HCT116 (cell line): Measurements from ENCODE around the gene ENSA. TPM values are rescaled to one million over a fixed set of nuclear protein-coding genes. Genes with fewer than 3 reads are reported as not detected.

Experiments
- ATAC-seq: fragments of 200-7000 bp; cut with Tn5 transposase; 2 replicates; pipeline ENCODE4 v1.9.1; 2020; ENCODE audit warnings: mild to moderate bottlenecking, moderate library complexity
- BruUV-seq: library from RNA; stranded (reverse); fragments of 400-500 nt; replicated peaks from 2 replicates; lab custom pipeline; 2021; lab: Mats Ljungman, UMichigan
- CTCF ChIA-PET: fragments of 300-600 bp; sonication (Branson Sonifier 250); formaldehyde crosslinking; loops from one replicate; lab custom pipeline; 2021; ENCODE audit warnings: antibody characterized with exemption; lab: Charles Lee
- POLR2A ChIA-PET: fragments of 300-600, 350-600 bp; sonication (Branson Sonifier 250); formaldehyde crosslinking; loops from one replicate; lab custom pipeline; 2021; ENCODE audit warnings: antibody characterized with exemption; lab: Charles Lee
- RAD21 ChIA-PET, 2 experiments: fragments of 300-600 bp; sonication (Branson Sonifier 250); formaldehyde crosslinking; loops; one replicate each; lab custom pipeline; 2023; ENCODE audit warnings: low total read pairs in 2 of 2; ENCODE audit not compliant: uncharacterized antibody in 2 of 2, unreplicated experiment in 2 of 2, low non-redundant PET in 1 of 2; lab: Charles Lee
- DNase-seq: peaks from one replicate; pipeline ENCODE4 v3.0.0-alpha.2; 2010; ENCODE audit warnings: low read depth, low spot score
- H2AFZ ChIP-seq: fragments of 200-600 bp; shearing (Covaris generic), sonication (generic); 2 replicates; pipeline ENCODE4 v1.6.1; 2017; ENCODE audit warnings: low read depth, mixed run types, mixed read lengths, antibody characterized with exemption, low read length; ENCODE audit not compliant: poor library complexity, severe bottlenecking
- H3K27ac ChIP-seq: 2 replicates; pipeline ENCODE4 v1.5.1; 2012; ENCODE audit warnings: low read depth, low read length
- H3K27me3 ChIP-seq: fragments of 200-600 bp; sonication (generic); 2 replicates; pipeline ENCODE4 v1.6.1; 2016; ENCODE audit warnings: mixed run types, low read length, mixed read lengths; ENCODE audit not compliant: insufficient read depth
- H3K36me3 ChIP-seq, 2 experiments: fragments of 200-500 bp in 1 of 2; fragments of 200-600 bp in 1 of 2; sonication (Bioruptor generic) in 1 of 2; sonication (generic) in 1 of 2; 2 replicates each; pipeline versions ENCODE4 v1.5.1 to v1.6.1; 2014 to 2016; ENCODE audit warnings: low read length in 2 of 2, inconsistent platforms in 1 of 2, mixed read lengths in 1 of 2, mixed run types in 1 of 2; ENCODE audit not compliant: insufficient read depth in 2 of 2, control insufficient read depth in 1 of 2
- H3K4me1 ChIP-seq, 2 experiments: fragments of 200-600 bp in 1 of 2; sonication (generic) in 1 of 2; 2 replicates each; pipeline versions ENCODE4 v1.5.1 to v1.6.1; 2012 to 2017; ENCODE audit warnings: low read length in 2 of 2, inconsistent platforms in 1 of 2, mild to moderate bottlenecking in 1 of 2, mixed read lengths in 1 of 2, mixed run types in 1 of 2, moderate library complexity in 1 of 2; ENCODE audit not compliant: insufficient read depth in 2 of 2, control insufficient read depth in 1 of 2
- H3K4me2 ChIP-seq: fragments of 200-600 bp; sonication (generic); 2 replicates; pipeline ENCODE4 v1.6.1; 2017; ENCODE audit warnings: mixed run types, low read length, mixed read lengths
- H3K4me3 ChIP-seq, 2 experiments: fragments of 200-600 bp in 1 of 2; sonication (generic) in 1 of 2; replicated peaks in 1 of 2; 2 replicates each; pipeline ENCODE4 v1.5.1; 2011 to 2016; ENCODE audit warnings: low read length in 2 of 2, control low read depth in 1 of 2, low read depth in 1 of 2, mild to moderate bottlenecking in 1 of 2, mixed read lengths in 1 of 2, mixed run types in 1 of 2
- H3K79me2 ChIP-seq: fragments of 200-600 bp; sonication (generic); 2 replicates; pipeline ENCODE4 v1.6.1; 2017; ENCODE audit warnings: mild to moderate bottlenecking, mixed run types, low read length, moderate library complexity, mixed read lengths; ENCODE audit not compliant: insufficient read depth
- H3K9ac ChIP-seq: fragments of 200-600 bp; sonication (generic); 2 replicates; pipeline ENCODE4 v1.6.1; 2016; ENCODE audit warnings: low read length, mixed read lengths
- H3K9me2 ChIP-seq: fragments of 200-600 bp; sonication (generic), shearing (Covaris generic); 2 replicates; pipeline ENCODE4 v1.6.1; 2017; ENCODE audit warnings: mixed run types, mild to moderate bottlenecking, moderate library complexity; ENCODE audit not compliant: insufficient read depth
- H3K9me3 ChIP-seq, 2 experiments: fragments of 200-500 bp in 1 of 2; fragments of 200-600 bp in 1 of 2; sonication (Bioruptor generic) in 1 of 2; sonication (generic) in 1 of 2; 2 replicates each; pipeline ENCODE4 v1.6.1; 2014 to 2017; ENCODE audit warnings: low read length in 2 of 2, mixed read lengths in 2 of 2, inconsistent platforms in 1 of 2, low read depth in 1 of 2, mild to moderate bottlenecking in 1 of 2, mixed run types in 1 of 2, moderate library complexity in 1 of 2; ENCODE audit not compliant: control insufficient read depth in 1 of 2, insufficient read depth in 1 of 2
- H4K20me1 ChIP-seq: fragments of 200-600 bp; sonication (generic), shearing (Covaris generic); 2 replicates; pipeline ENCODE4 v1.6.1; 2017; ENCODE audit warnings: mixed run types, mild to moderate bottlenecking, moderate library complexity; ENCODE audit not compliant: insufficient read depth
- CBX3 ChIP-seq: IDR thresholded peaks from 2 replicates; pipeline ENCODE4 v1.6.1; 2012; ENCODE audit warnings: low read depth
- CEBPB ChIP-seq: IDR thresholded peaks from 2 replicates; pipeline ENCODE4 v1.6.1; 2012; ENCODE audit warnings: low read depth
- ELF1 ChIP-seq: IDR thresholded peaks from 2 replicates; pipeline ENCODE4 v1.6.1; 2012; ENCODE audit warnings: low read depth, borderline replicate concordance
- EZH2 ChIP-seq: fragments of 200-600 bp; sonication (generic); IDR thresholded peaks from 2 replicates; pipeline ENCODE4 v1.6.1; 2017; ENCODE audit warnings: antibody characterized with exemption, mixed run types
- EZH2phosphoT487 ChIP-seq: fragments of 200-600 bp; IDR thresholded peaks from 2 replicates; pipeline ENCODE4 v1.6.1; 2018; ENCODE audit warnings: antibody characterized with exemption, borderline replicate concordance
- FOSL1 ChIP-seq: IDR thresholded peaks from 2 replicates; pipeline ENCODE4 v1.6.1; 2012; ENCODE audit warnings: low read depth
- JUND ChIP-seq: IDR thresholded peaks from 2 replicates; pipeline ENCODE4 v1.6.1; 2012
- POLR2A ChIP-seq: IDR thresholded peaks from 2 replicates; pipeline ENCODE4 v1.7.0; 2011; ENCODE audit warnings: borderline replicate concordance; ENCODE audit not compliant: insufficient read depth, insufficient read length; ENCODE audit errors: extremely low read depth
- POLR2AphosphoS5 ChIP-seq: IDR thresholded peaks from 2 replicates; pipeline ENCODE4 v1.6.1; 2011; ENCODE audit warnings: mild to moderate bottlenecking, low read depth, low read length, moderate library complexity
- RAD21 ChIP-seq: IDR thresholded peaks from 2 replicates; pipeline ENCODE4 v1.6.1; 2012; ENCODE audit warnings: low read depth, mild to moderate bottlenecking
- SIN3A ChIP-seq: IDR thresholded peaks from 2 replicates; pipeline ENCODE4 v1.6.1; 2012; ENCODE audit warnings: low read depth
- SP1 ChIP-seq: IDR thresholded peaks from 2 replicates; pipeline ENCODE4 v1.6.1; 2012; ENCODE audit warnings: low read depth
- SRF ChIP-seq: IDR thresholded peaks from 2 replicates; pipeline ENCODE4 v1.6.1; 2012; ENCODE audit warnings: low read depth
- TCF7L2 ChIP-seq: IDR thresholded peaks from 2 replicates; pipeline ENCODE4 v1.7.0; 2011; ENCODE audit warnings: borderline replicate concordance, inconsistent platforms; ENCODE audit not compliant: insufficient read depth, insufficient read length; ENCODE audit errors: extremely low read depth
- YY1 ChIP-seq: IDR thresholded peaks from 2 replicates; pipeline ENCODE4 v1.6.1; 2011; ENCODE audit warnings: low read length, low read depth, moderate library complexity, mild to moderate bottlenecking; ENCODE audit not compliant: insufficient replicate concordance; ENCODE audit errors: extremely low read depth
- ZFX ChIP-seq: fragments of 450-650 bp; IDR thresholded peaks from 2 replicates; pipeline ENCODE4 v1.6.1; 2017
- ZNF274 ChIP-seq: fragments of 200-500 bp; sonication (Bioruptor generic); IDR thresholded peaks from 2 replicates; pipeline ENCODE4 v1.6.1; 2014; ENCODE audit warnings: mild to moderate bottlenecking, low read depth, low read length, inconsistent platforms
- intact Hi-C: fragments of 100-400 bp; cut with micrococcal nuclease; formaldehyde crosslinking; loops from 2 replicates; pipeline ENCODE4 v1.10.0; 2022
- total RNA-seq: library from RNA; stranded (reverse); gene quantifications from one replicate; pipeline ENCODE4 v1.2.1, GENCODE V29; 2021; ENCODE audit not compliant: unreplicated experiment
- TF ChIP-seq, protein P1 (sequence below): IDR thresholded peaks from 2 replicates; pipeline ENCODE4 v1.6.1; 2012
- TF ChIP-seq, protein P2 (sequence below): IDR thresholded peaks from 2 replicates; pipeline ENCODE4 v1.6.1; 2012
- TF ChIP-seq, protein P3 (sequence below): IDR thresholded peaks from 2 replicates; pipeline ENCODE4 v1.6.1; 2012; ENCODE audit warnings: low read depth

ENSA gene
- total RNA-seq, 1 experiment from 2014 or later: 130 TPM

DNA sequence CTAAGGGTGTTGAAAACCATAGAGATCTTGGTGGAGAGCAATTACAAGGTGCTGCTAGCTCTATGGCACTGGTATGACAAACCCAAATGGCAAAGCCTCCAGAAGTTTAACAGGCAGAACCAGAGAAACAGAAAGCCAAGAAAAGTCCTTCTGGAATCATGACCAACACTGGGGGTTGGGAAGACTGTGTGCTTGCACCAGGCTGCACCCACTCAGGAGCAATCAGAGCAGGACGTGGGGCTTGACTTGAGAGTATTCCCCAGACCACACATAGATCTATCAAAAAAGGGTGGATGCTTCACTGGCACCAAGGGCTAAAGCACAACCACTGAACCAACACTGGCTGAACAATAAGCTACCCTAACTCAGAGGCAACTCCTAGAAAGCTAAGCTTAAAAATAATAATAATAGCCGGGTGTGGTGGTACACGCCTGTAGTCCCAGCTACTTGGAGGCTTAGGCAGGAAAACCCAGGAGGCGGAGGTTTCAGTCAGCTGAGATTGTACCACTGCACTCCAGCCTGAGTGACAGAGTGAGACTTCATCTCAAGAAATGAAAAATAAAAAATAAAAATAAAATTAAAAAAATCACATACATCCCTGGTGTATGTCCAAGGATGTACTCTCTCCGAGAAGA, 20.1 kb upstream of the ENSA start:
- ChIA-PET CTCF (no interaction called here), POLR2A (no interaction called here), RAD21 (no interaction called here)
- no peaks in the 10 kb centered on the region for H3K79me2 ChIP-seq
- H3K4me1 ChIP-seq: peaks cover 7 to 8% of the 10 kb centered on the region in 2 experiments
- H3K36me3 ChIP-seq: peaks cover 4 to 8% of the 10 kb centered on the region in 2 experiments; a peak in 3 of 4 replicates
- no peak overlapping the region for H3K27ac ChIP-seq
- H2AFZ ChIP-seq: no peak overlapping the region
- no peak overlapping the region for H3K9ac ChIP-seq
- H4K20me1 ChIP-seq: no peaks in the 10 kb centered on the region
- DNase-seq (no peak), ATAC-seq (no peak)
- no TSS peak for BruUV-seq
- H3K27me3 ChIP-seq: no peaks in the 10 kb centered on the region
- intact Hi-C loops: no loop called here
- H3K4me3 ChIP-seq: no peak overlapping the region
- TF ChIP-seq SRF (no peak), TCF7L2 (no peak), CBX3 (no peak), FOSL1 (no peak), ZNF274 (no peak), RAD21 (no peak), SP1 (no peak), ELF1 (no peak), JUND (no peak), POLR2AphosphoS5 (no peak)
- TF ChIP-seq, all 23 proteins: peak for 0
- no peaks in the 10 kb centered on the region for H3K9me3 ChIP-seq
- no peaks in the 10 kb centered on the region for H3K9me2 ChIP-seq
- H3K4me2 ChIP-seq: no peak overlapping the region

DNA sequence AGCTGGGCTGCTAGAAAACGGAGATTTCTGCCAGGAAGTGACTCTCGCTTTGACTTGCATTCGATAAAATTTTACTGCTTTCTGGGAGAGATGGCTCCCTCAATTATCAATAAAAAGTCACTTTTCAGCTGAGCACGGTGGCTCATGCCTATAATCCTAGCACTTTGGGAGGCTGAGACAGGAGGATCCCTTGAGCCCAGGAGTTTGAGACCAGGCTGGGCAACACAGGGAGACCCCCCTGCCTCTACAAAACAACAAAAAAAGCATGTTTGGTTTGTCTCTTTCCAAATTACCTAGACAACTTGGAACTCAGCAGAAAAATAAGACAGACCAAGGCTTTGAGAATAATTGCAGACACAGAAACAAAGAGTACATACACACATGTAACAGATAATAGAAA, 12.9 kb upstream of the ENSA start:
- H3K36me3 ChIP-seq: peaks cover 0 to 4% of the 10 kb centered on the region in 2 experiments; a peak in 1 of 4 replicates
- no peaks in the 10 kb centered on the region for H3K4me1 ChIP-seq
- BruUV-seq: no TSS peak
- H3K79me2 ChIP-seq: no peaks in the 10 kb centered on the region
- POLR2A ChIA-PET: interaction anchor here (0.8 kb wide), 1 partner anchor 13 kb away, joined by 3 read pairs; the partner anchor contains the start of gene ENSA
- RAD21 ChIA-PET: no interaction called here
- H3K4me2 ChIP-seq: no peak overlapping the region
- no peaks in the 10 kb centered on the region for H4K20me1 ChIP-seq
- H3K9me2 ChIP-seq: no peaks in the 10 kb centered on the region
- H3K9ac ChIP-seq: no peak overlapping the region
- no peak overlapping the region for H3K27ac ChIP-seq
- ATAC-seq (no peak), DNase-seq (no peak)
- CTCF ChIA-PET: no interaction called here
- H2AFZ ChIP-seq: no peak overlapping the region
- intact Hi-C loops: no loop called here
- no peaks in the 10 kb centered on the region for H3K9me3 ChIP-seq
- H3K27me3 ChIP-seq: no peaks in the 10 kb centered on the region
- H3K4me3 ChIP-seq: no peak overlapping the region
- TF ChIP-seq POLR2AphosphoS5 (no peak), TCF7L2 (no peak), CEBPB (no peak), RAD21 (no peak), YY1 (no peak), EZH2phosphoT487 (no peak), EZH2 (no peak), SIN3A (no peak), ELF1 (no peak), ZFX (no peak), POLR2A (no peak)
- TF ChIP-seq, protein P1, sequence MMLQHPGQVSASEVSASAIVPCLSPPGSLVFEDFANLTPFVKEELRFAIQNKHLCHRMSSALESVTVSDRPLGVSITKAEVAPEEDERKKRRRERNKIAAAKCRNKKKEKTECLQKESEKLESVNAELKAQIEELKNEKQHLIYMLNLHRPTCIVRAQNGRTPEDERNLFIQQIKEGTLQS: no peak
- TF ChIP-seq, protein P2, sequence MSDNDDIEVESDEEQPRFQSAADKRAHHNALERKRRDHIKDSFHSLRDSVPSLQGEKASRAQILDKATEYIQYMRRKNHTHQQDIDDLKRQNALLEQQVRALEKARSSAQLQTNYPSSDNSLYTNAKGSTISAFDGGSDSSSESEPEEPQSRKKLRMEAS: no peak
- TF ChIP-seq, protein P3, sequence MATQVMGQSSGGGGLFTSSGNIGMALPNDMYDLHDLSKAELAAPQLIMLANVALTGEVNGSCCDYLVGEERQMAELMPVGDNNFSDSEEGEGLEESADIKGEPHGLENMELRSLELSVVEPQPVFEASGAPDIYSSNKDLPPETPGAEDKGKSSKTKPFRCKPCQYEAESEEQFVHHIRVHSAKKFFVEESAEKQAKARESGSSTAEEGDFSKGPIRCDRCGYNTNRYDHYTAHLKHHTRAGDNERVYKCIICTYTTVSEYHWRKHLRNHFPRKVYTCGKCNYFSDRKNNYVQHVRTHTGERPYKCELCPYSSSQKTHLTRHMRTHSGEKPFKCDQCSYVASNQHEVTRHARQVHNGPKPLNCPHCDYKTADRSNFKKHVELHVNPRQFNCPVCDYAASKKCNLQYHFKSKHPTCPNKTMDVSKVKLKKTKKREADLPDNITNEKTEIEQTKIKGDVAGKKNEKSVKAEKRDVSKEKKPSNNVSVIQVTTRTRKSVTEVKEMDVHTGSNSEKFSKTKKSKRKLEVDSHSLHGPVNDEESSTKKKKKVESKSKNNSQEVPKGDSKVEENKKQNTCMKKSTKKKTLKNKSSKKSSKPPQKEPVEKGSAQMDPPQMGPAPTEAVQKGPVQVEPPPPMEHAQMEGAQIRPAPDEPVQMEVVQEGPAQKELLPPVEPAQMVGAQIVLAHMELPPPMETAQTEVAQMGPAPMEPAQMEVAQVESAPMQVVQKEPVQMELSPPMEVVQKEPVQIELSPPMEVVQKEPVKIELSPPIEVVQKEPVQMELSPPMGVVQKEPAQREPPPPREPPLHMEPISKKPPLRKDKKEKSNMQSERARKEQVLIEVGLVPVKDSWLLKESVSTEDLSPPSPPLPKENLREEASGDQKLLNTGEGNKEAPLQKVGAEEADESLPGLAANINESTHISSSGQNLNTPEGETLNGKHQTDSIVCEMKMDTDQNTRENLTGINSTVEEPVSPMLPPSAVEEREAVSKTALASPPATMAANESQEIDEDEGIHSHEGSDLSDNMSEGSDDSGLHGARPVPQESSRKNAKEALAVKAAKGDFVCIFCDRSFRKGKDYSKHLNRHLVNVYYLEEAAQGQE: no peak
